Stimulated activated CD8-positive, alpha-beta memory T cell treated with anti-CD3 and anti-CD28 coated beads, Interleukin-4, amount 100 ng/mL, for 1 hour (primary cell): ENCODE measurements around the gene MASP2.
"Not testable (repeated sequence)": the region's sequence is repeated elsewhere in the genome, so short reads cannot be mapped to it uniquely, and the experiment has no call there.

Experiments used
- DNase-seq, 2 donors: peaks; one replicate each; pipeline ENCODE4 v3.0.0-alpha.2; 2020; ENCODE audit warnings: low read depth in 2 of 2, low spot score in 1 of 2

MASP2 gene

DNA sequence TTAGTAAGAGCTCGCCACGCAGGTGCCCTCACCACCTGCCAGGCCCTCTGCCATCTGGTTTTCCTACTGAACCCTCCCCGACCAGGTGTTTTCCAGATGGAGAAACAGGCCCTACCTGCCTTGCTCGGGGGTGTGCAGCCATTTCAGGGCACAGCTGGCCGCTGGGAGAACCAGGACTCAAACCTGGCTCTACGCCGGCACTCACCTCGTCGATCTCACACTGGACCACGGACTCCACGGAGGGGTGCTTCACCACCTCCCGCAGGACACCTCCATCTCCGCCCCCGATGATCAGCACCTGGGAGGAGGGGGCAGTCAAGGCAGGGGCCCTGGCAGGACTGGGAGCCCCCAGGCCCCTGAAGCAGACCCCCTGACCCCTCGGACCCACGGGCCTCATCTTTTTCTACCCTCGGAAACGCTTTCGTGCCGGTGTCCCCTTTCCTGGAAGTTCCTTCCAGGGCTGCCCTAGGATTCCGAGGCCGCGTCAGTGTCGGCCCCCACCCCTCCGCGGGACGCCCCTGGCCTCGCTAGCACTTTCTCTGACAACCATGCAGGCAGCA lies 11.6 kb upstream of the MASP2 start:
- no peak for DNase-seq

DNA sequence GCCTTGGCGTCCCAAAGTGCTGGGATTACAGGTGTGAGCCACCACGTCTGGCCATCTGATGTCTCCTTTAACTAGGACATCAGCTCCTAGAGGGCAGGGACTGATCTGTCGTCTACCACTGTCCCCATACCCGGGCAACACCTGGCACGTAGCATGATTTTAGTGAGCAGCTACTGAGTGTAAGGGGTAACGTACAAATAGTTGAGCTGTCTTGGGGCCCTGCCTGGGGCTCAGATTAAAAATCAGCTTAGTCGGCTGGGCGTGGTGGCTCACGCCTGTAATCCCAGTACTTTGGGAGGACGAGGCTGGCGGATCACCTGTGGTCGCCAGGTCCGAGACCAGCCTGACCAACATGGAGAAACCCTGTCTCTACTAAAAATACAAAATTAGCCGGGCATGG lies 11.0 kb upstream of the MASP2 start:
- no peak for DNase-seq

- no peak for DNase-seq
Observed at GRCh38 chr1:11057477-11057876, 10.4 kb upstream of the MASP2 start.

DNA sequence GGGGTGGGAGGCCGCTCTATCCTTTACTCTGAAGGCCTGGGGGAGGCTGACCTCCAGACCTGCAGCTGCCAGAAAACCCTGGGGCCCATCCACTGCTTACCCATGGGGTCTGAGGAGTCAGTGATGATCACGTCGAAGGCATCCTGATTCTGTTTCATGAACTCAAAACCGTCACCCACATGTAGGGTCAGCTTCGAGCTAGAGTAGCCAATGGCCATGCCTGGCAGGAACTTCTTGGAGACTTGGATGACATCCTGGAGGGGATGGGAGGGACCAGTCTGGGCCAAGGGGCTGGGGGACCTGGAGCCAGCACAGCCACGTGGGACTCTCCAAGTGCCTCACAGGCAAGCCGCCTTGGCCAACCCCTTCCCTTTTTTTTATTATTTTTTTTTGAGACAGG lies 9.5 kb upstream of the MASP2 start:
- no peak for DNase-seq

GRCh38 chr1:11055676-11056075 lies 8.6 kb upstream of the MASP2 start:
- no peak for DNase-seq

GRCh38 chr1:11054666-11055065 lies 7.6 kb upstream of the MASP2 start:
- no peak for DNase-seq

DNA sequence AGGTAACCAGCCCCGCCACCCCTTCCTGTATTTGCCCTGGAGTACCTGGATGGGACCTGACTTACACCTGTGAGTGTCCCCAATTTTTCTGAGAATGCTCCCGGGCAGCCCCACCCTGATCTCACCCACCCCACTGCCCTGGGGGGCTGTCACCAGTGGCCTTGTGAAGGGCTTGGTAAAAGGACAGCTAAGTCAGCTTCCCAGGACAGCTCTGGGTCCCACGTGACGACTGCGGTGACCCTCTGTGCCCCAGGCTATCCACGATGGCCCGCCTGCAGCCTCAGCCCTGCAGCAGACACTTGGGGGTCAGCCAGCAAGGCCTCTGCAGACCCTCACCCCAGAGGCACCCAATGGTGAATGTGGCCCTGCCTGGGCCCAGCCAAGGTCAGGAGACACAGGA lies 7.1 kb upstream of the MASP2 start:
- no peak for DNase-seq

- DNase-seq, result no peak
Observed at GRCh38 chr1:11053758-11054137, 6.7 kb upstream of the MASP2 start.

DNA sequence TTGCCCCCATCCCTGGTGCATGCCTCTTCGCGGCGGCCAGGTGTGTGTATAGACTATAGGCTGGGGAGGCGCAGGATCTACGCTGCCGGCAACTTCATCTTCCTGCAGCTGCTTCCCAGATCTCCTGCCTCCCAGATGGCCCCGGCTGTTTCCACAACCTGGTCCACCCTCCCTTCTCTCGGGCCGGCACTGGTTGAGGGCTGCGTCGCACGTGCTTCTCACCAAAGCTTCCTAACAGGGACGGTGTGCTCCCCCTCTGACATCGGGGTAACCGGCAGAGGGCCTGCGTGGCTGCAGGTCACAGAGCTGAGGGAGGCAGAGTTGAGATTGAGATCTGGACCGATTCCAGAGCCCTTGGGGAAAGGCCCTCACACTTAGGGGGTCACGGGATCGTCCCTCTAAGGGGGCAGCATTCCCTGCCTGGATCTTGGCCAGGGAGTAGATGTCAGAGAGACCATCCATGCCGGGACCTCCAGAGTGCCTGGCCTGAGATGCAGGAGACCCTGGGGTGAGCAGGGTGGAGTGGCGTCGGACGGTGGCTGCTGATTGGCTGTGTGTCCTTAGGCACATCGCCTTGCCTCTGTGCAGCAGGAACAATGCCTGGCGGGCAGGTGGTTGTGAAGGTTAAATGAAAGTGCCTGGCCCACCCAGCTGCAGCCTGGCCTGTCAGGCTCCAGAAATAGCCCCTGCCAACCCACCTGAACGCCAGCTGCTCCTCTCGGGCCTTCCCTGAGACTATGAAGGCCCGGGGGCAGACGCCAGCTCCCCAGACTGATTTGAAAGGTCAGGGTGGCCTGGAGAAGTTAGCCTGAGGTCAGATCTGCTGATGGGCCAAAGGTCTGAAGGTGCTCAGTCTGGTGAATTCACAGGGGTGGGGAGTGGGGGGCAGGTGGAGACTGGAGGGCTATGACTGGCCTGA lies 6.1 kb upstream of the MASP2 start:
- no peak for DNase-seq

DNA sequence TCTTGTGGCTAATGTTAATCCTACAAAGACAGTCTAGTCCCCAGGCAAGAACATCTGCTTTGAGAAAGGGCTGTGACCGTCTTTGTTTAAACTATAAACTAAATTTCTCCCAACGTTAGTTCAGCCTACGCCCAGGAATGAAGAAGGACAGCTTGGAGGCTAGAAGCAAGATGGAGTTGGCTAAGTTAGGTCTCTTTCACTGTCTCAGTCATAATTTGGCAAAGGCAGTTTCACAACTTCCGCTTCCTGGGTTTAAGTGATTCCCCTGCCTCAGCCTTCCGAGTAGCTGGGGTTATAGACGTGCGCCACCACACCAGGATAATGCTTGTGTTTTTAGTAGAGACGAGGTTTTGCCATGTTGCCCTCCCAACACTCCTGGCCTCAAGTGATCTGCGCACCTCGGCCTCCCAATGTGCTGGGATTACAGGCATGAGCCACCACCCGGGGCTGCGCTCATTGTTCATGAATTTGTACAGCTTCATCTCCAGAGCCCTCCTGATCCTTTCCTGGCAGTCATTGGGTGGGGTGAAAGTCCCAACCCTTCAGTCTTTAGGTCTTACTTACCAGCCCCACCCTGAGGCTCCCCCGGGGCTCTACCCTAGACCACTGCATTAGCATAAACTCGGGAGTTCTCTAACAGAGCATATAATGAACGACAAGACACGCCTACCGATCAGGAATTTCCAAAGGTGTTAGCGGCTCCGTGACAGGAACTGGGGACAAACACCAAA lies 4.9 kb upstream of the MASP2 start:
- DNase-seq, result no peak

- DNase-seq, result not testable (repeated sequence)
Observed at GRCh38 chr1:11051121-11051520, 4.1 kb upstream of the MASP2 start.

DNA sequence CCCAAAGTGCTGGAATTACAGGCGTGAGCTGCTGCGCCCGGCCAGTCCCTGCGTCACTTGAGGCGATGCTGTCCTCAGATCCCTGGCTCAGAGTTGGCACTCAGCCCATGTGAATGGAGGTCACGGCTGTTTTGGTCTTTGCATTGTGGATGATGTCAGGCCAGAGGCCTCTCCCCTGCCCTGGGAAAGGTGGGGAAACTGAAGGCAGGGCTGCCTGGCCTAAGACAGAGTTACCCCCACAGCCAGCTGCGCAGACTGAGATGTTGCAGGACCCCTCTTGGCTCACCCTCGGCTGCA lies 821 bp downstream of the MASP2 start:
- no peak for DNase-seq

DNA sequence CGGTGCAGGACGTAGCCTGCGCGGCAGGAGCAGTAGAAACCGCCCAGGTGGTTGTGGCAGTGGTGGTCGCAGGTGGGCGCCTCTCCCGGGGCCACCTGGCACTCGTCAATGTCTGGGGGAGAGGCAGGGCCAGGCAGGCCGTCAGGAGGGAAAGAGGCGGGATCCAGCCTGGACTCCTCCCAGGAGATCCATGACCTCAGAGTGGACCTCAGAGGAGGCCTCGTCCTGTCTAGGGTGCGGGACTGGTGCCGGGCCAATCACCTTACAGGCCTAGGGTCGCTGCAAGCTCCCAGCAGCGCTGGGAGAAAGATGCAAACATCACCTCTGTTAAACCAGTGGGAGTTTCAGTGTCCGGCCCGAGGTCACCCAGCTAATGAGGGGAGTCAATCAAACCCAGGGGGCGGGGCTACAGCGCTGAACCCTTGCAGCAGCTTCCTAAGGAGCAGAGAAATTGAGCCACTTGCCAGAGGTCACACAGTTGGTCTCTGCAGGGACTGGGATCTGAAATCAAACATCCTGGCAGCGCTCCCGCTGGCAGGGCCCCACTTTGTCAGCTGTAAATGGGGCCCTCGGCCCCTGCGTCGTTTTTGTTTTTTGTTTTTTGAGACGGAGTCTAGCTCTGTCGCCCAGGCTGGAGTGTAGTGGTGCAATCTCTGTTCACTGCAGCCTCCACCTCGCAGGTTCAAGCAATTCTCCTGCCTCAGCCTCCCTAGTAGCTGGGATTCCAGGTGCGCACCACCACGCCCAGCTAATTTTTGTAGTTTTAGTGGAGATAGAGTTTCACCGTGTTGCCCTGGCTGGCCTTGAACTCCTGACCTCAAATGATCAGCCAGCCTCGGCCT lies 1.4 kb downstream of the MASP2 start:
- DNase-seq, result no peak

GRCh38 chr1:11044849-11045427 lies 2.1 kb downstream of the MASP2 start:
- DNase-seq, result no peak

- DNase-seq, result no peak
Observed at GRCh38 chr1:11044086-11044848, 2.8 kb downstream of the MASP2 start.

GRCh38 chr1:11042995-11043874 lies 3.8 kb downstream of the MASP2 start:
- no peak for DNase-seq

DNA sequence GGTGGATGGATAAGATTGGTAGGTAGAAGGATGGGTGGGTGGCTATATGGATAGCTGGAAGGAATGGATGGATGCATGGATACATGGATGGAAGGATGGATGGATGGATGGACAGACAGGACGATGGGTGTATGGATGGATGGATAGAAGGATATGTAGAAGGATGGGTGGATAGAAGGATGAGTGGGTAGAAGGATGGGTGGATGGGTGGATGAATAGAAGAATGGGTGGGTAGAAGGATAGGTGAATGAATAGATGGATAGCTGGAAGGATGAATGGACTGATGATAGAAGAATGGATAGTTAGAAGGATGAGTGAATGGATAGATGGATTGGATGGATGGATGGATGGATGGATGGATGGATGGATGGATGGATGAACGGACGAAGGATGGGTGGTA lies 5.0 kb downstream of the MASP2 start:
- no peak for DNase-seq

GRCh38 chr1:11041048-11041447 lies 6.0 kb downstream of the MASP2 start:
- DNase-seq, result no peak

GRCh38 chr1:11040105-11040429 lies 7.0 kb downstream of the MASP2 start:
- DNase-seq, result not testable (repeated sequence)
